ENCODE measurements around the gene RAB22A. TPM values are rescaled to one million over a fixed set of nuclear protein-coding genes. Genes with fewer than 3 reads are reported as not detected.
"Not testable (repeated sequence)": the region's sequence is repeated elsewhere in the genome, so short reads cannot be mapped to it uniquely, and the experiment has no call there.

RAB22A gene
- total RNA-seq, 3 donors from 2014 or later (not counting 1 experiment from before 2014, with no cell fraction given), result 19.6 to 29.8 (median 28.6) TPM

- H3K27me3 Mint-ChIP-seq (ENCODE audit: low read depth in 2 of 2), result peaks cover 16 to 20% of the 10 kb centered on the region in 2 donors
- WGBS (ENCODE audit: insufficient coverage), result 86% methylated on average over 8 of the region's 9 CpGs
- TF ChIP-seq CTCF (IDR thresholded peaks at IDR 0.05), result no peak
- no peaks in the 10 kb centered on the region for H3K36me3 Mint-ChIP-seq
- ATAC-seq (no peak), DNase-seq (no peak)
- H3K4me3 ChIP-seq (ENCODE audit: low read length), result no peak overlapping the region
- no peaks in the 10 kb centered on the region for H3K27me3 ChIP-seq (ENCODE audit: control insufficient read depth, insufficient read depth, low read length)
- no peaks in the 10 kb centered on the region for H3K4me1 ChIP-seq (ENCODE audit: control insufficient read depth, insufficient read depth, low read length)
- H3K27ac Mint-ChIP-seq, result no peak overlapping the region
- H3K9me3 Mint-ChIP-seq, result no peaks in the 10 kb centered on the region
- intact Hi-C loops (cut with micrococcal nuclease), result no loop called here
- H3K36me3 ChIP-seq (ENCODE audit: control insufficient read depth, insufficient read depth, low read length), result peaks cover 2% of the 10 kb centered on the region
- H3K4me1 Mint-ChIP-seq, result no peaks in the 10 kb centered on the region
- H3K4me3 Mint-ChIP-seq, result no peak overlapping the region
- H3K9me3 ChIP-seq (ENCODE audit: control insufficient read depth, insufficient read depth, low read length), result no peaks in the 10 kb centered on the region
- H3K27ac ChIP-seq (ENCODE audit: low read length), result no peak overlapping the region
Observed at GRCh38 chr20:58372806-58373205, 63.3 kb downstream of the RAB22A start.

- H3K27ac ChIP-seq (ENCODE audit: low read length); ATAC-seq; H3K9me3 ChIP-seq (ENCODE audit: control insufficient read depth, insufficient read depth, low read length); H3K4me1 Mint-ChIP-seq; H3K36me3 Mint-ChIP-seq; H3K27me3 ChIP-seq (ENCODE audit: control insufficient read depth, insufficient read depth, low read length); H3K4me3 Mint-ChIP-seq; DNase-seq; H3K4me3 ChIP-seq (ENCODE audit: low read length); H3K4me1 ChIP-seq (ENCODE audit: control insufficient read depth, insufficient read depth, low read length); H3K9me3 Mint-ChIP-seq; H3K27ac Mint-ChIP-seq; intact Hi-C loops (cut with micrococcal nuclease); H3K36me3 ChIP-seq (ENCODE audit: control insufficient read depth, insufficient read depth, low read length): not testable (repeated sequence)
- 96% methylated on average over 8 of the region's 8 CpGs for WGBS (ENCODE audit: insufficient coverage)
- H3K27me3 Mint-ChIP-seq (ENCODE audit: low read depth in 2 of 2), result peaks cover 20 to 25% of the 10 kb centered on the region in 2 donors
Observed at GRCh38 chr20:58373296-58373695, 63.8 kb downstream of the RAB22A start.

- intact Hi-C loops (cut with micrococcal nuclease), result no loop called here
- no peak for TF ChIP-seq CTCF (IDR thresholded peaks at IDR 0.05)
- WGBS (ENCODE audit: insufficient coverage), result 81% methylated on average over 19 of the region's 19 CpGs
Observed at GRCh38 chr20:58374027-58374850, 64.7 kb downstream of the RAB22A start.

GRCh38 chr20:58374906-58375758 lies 65.6 kb downstream of the RAB22A start:
- peaks cover 29 to 42% of the 10 kb centered on the region in 2 donors for H3K27me3 Mint-ChIP-seq (ENCODE audit: low read depth in 2 of 2)
- H3K27me3 ChIP-seq (ENCODE audit: control insufficient read depth, insufficient read depth, low read length), result peaks cover 2% of the 10 kb centered on the region
- no peaks in the 10 kb centered on the region for H3K9me3 ChIP-seq (ENCODE audit: control insufficient read depth, insufficient read depth, low read length)
- intact Hi-C loops (cut with micrococcal nuclease), result no loop called here
- no peak for TF ChIP-seq CTCF (IDR thresholded peaks at IDR 0.05)
- no peak overlapping the region for H3K4me3 Mint-ChIP-seq
- H3K4me3 ChIP-seq (ENCODE audit: low read length), result no peak overlapping the region
- no peak for DNase-seq
- H3K27ac Mint-ChIP-seq, result no peak overlapping the region
- H3K9me3 Mint-ChIP-seq, result no peaks in the 10 kb centered on the region
- H3K27ac ChIP-seq (ENCODE audit: low read length), result no peak overlapping the region
- no peaks in the 10 kb centered on the region for H3K36me3 ChIP-seq (ENCODE audit: control insufficient read depth, insufficient read depth, low read length)
- no peaks in the 10 kb centered on the region for H3K36me3 Mint-ChIP-seq
- WGBS (ENCODE audit: insufficient coverage), result 58% methylated on average over 8 of the region's 8 CpGs
- H3K4me1 ChIP-seq (ENCODE audit: control insufficient read depth, insufficient read depth, low read length), result no peaks in the 10 kb centered on the region
- no peak for ATAC-seq
- no peaks in the 10 kb centered on the region for H3K4me1 Mint-ChIP-seq

More at GRCh38 chr20:58374027-58374850, 64.7 kb downstream of the RAB22A start:
- Histone ChIP-seq H3K9me3 (ENCODE audit: control insufficient read depth, insufficient read depth, low read length) (no peaks in the 10 kb centered on the region), H3K27me3 (ENCODE audit: control insufficient read depth, insufficient read depth, low read length) (peaks cover 1% of the 10 kb centered on the region), H3K27ac (ENCODE audit: low read length) (no peak overlapping the region), H3K36me3 (ENCODE audit: control insufficient read depth, insufficient read depth, low read length) (no peaks in the 10 kb centered on the region), H3K4me1 (ENCODE audit: control insufficient read depth, insufficient read depth, low read length) (no peaks in the 10 kb centered on the region), H3K4me3 (ENCODE audit: low read length) (no peak overlapping the region)
- ATAC-seq (no peak), DNase-seq (no peak)
- Mint-ChIP-seq H3K4me1 (no peaks in the 10 kb centered on the region), H3K27ac (no peak overlapping the region), H3K27me3 (ENCODE audit: low read depth in 2 of 2) (peaks cover 25 to 34% of the 10 kb centered on the region in 2 donors), H3K36me3 (no peaks in the 10 kb centered on the region), H3K9me3 (no peaks in the 10 kb centered on the region), H3K4me3 (no peak overlapping the region)

All from natural killer cell (primary cell).